ENCODE results near the gene INPP5A. TPM values are rescaled to one million over a fixed set of nuclear protein-coding genes. Genes with fewer than 3 reads are reported as not detected.

The INPP5A gene
- total and polyA plus RNA-seq, 9 of the 15 experiments (the other 6 are each of a cell fraction or from before 2014, with no cell fraction given): 0.66 to 11.6 (median 7.7) TPM

DNA sequence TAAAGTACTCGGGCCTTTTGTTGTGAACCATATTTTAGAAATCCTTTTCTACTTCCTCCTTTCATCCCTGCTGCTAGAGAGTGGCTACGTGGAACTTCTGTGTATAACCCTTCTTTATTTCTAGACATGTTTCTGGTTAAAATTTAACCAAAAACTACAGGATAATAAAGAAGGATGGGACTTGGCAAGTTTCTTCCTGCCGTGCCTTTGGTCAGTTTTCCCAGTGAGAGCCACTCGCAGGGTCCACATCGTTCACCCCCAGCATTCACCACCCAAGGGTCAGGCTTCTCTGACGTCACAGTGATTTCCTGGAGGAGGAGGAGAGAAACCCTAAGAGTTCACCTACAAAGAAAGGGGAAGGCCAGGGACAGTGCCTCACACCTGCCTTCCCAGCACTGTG, 203.0 kb downstream of the INPP5A start (continued):
- TF ChIP-seq, protein P1, sequence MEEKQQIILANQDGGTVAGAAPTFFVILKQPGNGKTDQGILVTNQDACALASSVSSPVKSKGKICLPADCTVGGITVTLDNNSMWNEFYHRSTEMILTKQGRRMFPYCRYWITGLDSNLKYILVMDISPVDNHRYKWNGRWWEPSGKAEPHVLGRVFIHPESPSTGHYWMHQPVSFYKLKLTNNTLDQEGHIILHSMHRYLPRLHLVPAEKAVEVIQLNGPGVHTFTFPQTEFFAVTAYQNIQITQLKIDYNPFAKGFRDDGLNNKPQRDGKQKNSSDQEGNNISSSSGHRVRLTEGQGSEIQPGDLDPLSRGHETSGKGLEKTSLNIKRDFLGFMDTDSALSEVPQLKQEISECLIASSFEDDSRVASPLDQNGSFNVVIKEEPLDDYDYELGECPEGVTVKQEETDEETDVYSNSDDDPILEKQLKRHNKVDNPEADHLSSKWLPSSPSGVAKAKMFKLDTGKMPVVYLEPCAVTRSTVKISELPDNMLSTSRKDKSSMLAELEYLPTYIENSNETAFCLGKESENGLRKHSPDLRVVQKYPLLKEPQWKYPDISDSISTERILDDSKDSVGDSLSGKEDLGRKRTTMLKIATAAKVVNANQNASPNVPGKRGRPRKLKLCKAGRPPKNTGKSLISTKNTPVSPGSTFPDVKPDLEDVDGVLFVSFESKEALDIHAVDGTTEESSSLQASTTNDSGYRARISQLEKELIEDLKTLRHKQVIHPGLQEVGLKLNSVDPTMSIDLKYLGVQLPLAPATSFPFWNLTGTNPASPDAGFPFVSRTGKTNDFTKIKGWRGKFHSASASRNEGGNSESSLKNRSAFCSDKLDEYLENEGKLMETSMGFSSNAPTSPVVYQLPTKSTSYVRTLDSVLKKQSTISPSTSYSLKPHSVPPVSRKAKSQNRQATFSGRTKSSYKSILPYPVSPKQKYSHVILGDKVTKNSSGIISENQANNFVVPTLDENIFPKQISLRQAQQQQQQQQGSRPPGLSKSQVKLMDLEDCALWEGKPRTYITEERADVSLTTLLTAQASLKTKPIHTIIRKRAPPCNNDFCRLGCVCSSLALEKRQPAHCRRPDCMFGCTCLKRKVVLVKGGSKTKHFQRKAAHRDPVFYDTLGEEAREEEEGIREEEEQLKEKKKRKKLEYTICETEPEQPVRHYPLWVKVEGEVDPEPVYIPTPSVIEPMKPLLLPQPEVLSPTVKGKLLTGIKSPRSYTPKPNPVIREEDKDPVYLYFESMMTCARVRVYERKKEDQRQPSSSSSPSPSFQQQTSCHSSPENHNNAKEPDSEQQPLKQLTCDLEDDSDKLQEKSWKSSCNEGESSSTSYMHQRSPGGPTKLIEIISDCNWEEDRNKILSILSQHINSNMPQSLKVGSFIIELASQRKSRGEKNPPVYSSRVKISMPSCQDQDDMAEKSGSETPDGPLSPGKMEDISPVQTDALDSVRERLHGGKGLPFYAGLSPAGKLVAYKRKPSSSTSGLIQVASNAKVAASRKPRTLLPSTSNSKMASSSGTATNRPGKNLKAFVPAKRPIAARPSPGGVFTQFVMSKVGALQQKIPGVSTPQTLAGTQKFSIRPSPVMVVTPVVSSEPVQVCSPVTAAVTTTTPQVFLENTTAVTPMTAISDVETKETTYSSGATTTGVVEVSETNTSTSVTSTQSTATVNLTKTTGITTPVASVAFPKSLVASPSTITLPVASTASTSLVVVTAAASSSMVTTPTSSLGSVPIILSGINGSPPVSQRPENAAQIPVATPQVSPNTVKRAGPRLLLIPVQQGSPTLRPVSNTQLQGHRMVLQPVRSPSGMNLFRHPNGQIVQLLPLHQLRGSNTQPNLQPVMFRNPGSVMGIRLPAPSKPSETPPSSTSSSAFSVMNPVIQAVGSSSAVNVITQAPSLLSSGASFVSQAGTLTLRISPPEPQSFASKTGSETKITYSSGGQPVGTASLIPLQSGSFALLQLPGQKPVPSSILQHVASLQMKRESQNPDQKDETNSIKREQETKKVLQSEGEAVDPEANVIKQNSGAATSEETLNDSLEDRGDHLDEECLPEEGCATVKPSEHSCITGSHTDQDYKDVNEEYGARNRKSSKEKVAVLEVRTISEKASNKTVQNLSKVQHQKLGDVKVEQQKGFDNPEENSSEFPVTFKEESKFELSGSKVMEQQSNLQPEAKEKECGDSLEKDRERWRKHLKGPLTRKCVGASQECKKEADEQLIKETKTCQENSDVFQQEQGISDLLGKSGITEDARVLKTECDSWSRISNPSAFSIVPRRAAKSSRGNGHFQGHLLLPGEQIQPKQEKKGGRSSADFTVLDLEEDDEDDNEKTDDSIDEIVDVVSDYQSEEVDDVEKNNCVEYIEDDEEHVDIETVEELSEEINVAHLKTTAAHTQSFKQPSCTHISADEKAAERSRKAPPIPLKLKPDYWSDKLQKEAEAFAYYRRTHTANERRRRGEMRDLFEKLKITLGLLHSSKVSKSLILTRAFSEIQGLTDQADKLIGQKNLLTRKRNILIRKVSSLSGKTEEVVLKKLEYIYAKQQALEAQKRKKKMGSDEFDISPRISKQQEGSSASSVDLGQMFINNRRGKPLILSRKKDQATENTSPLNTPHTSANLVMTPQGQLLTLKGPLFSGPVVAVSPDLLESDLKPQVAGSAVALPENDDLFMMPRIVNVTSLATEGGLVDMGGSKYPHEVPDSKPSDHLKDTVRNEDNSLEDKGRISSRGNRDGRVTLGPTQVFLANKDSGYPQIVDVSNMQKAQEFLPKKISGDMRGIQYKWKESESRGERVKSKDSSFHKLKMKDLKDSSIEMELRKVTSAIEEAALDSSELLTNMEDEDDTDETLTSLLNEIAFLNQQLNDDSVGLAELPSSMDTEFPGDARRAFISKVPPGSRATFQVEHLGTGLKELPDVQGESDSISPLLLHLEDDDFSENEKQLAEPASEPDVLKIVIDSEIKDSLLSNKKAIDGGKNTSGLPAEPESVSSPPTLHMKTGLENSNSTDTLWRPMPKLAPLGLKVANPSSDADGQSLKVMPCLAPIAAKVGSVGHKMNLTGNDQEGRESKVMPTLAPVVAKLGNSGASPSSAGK (IDR thresholded peaks at IDR 0.05): no peak
- TF ChIP-seq CBX3 (IDR thresholded peaks at IDR 0.05; ENCODE audit: borderline replicate concordance in 1 of 2, low read length in 2 of 2) (no peak), NR2F6 (CRISPR knock-in tag; IDR thresholded peaks at IDR 0.05) (no peak), JUNB (CRISPR knock-in tag; conservative IDR thresholded peaks at IDR 0.05) (no peak), ZBTB8A (IDR thresholded peaks at IDR 0.05; ENCODE audit: partially characterized antibody) (no peak), KLF16 (IDR thresholded peaks at IDR 0.05) (no peak)

All from K562 (cell line).